Osteoblast (primary cell): ENCODE measurements around the gene DBET. TPM values are rescaled to one million over a fixed set of nuclear protein-coding genes. Genes with fewer than 3 reads are reported as not detected.
"Not testable (repeated sequence)": the region's sequence is repeated elsewhere in the genome, so short reads cannot be mapped to it uniquely, and the experiment has no call there.

ENCODE experiments used
- DNase-seq: peaks from one replicate; pipeline ENCODE4 v3.0.0; 2011; ENCODE audit warnings: low spot score, mixed read lengths; ENCODE audit not compliant: insufficient read length; ENCODE audit errors: missing footprints
- H2AFZ ChIP-seq: 2 replicates; pipeline ENCODE4 v1.6.0; 2011; ENCODE audit warnings: mild to moderate bottlenecking, low read length
- H3K27ac ChIP-seq: 2 replicates; pipeline ENCODE4 v1.5.1; 2011; ENCODE audit warnings: mild to moderate bottlenecking, low read depth, low read length, moderate library complexity
- H3K27me3 ChIP-seq: 2 replicates; pipeline ENCODE4 v1.6.0; 2012; ENCODE audit warnings: mild to moderate bottlenecking, control low read depth, inconsistent platforms, low read length, moderate library complexity; ENCODE audit not compliant: insufficient read depth
- H3K36me3 ChIP-seq: 2 replicates; pipeline ENCODE4 v1.5.1; 2011; ENCODE audit warnings: mild to moderate bottlenecking, low read length, control low read depth, moderate library complexity; ENCODE audit not compliant: insufficient read depth
- H3K4me1 ChIP-seq: 2 replicates; pipeline ENCODE4 v1.5.1; 2011; ENCODE audit warnings: mild to moderate bottlenecking, low read length, control low read depth, moderate library complexity; ENCODE audit not compliant: insufficient read depth
- H3K4me2 ChIP-seq: 2 replicates; pipeline ENCODE4 v1.6.0; 2011; ENCODE audit warnings: mild to moderate bottlenecking, low read length; ENCODE audit not compliant: insufficient read depth
- H3K4me3 ChIP-seq: fragments of 200-600 bp; sonication (generic); 3 replicates; pipeline ENCODE4 v1.5.1; 2012; ENCODE audit warnings: mild to moderate bottlenecking, low read length, inconsistent platforms; ENCODE audit not compliant: insufficient read depth
- H3K79me2 ChIP-seq: 2 replicates; pipeline ENCODE4 v1.6.0; 2012; ENCODE audit warnings: mild to moderate bottlenecking, low read length, control low read depth, inconsistent platforms; ENCODE audit not compliant: insufficient read depth
- H3K9me3 ChIP-seq: 2 replicates; pipeline ENCODE4 v1.5.1; 2011; ENCODE audit warnings: low read depth, low read length, control low read depth
- H4K20me1 ChIP-seq: 2 replicates; pipeline ENCODE4 v1.6.0; 2012; ENCODE audit warnings: mild to moderate bottlenecking, low read length, control low read depth; ENCODE audit not compliant: insufficient read depth
- CTCF ChIP-seq: IDR thresholded peaks from 2 replicates; pipeline ENCODE4 v1.5.1; 2011; ENCODE audit warnings: mild to moderate bottlenecking, low read depth, low read length, moderate library complexity; ENCODE audit errors: extremely low read depth
- total RNA-seq: library from RNA; depleted of rRNA; stranded (reverse); fragments of >200 nt; gene quantifications from 2 replicates; pipeline ENCODE4 v1.2.3, GENCODE V29; 2012

Gene DBET
- total RNA-seq, 1 donor, result not detected

GRCh38 chr4:190020790-190021717, 43.2 kb upstream of the DBET start:
- H3K4me3 ChIP-seq, result no peak overlapping the region
- H3K79me2 ChIP-seq, result no peaks in the 10 kb centered on the region
- H3K4me1 ChIP-seq, result no peaks in the 10 kb centered on the region
- peak; percentile 88 for DNase-seq
- no peak overlapping the region for H3K27ac ChIP-seq
- no peak overlapping the region for H2AFZ ChIP-seq
- H3K36me3 ChIP-seq, result no peaks in the 10 kb centered on the region
- no peak for TF ChIP-seq CTCF
- H3K27me3 ChIP-seq, result peaks cover 53% of the 10 kb centered on the region
- no peaks in the 10 kb centered on the region for H4K20me1 ChIP-seq
- no peak overlapping the region for H3K4me2 ChIP-seq
- H3K9me3 ChIP-seq, result no peaks in the 10 kb centered on the region

- H3K36me3 ChIP-seq, H3K9me3 ChIP-seq, H3K79me2 ChIP-seq, H3K4me1 ChIP-seq, H3K4me3 ChIP-seq, H2AFZ ChIP-seq, DNase-seq, H3K4me2 ChIP-seq, H3K27ac ChIP-seq, H4K20me1 ChIP-seq: not testable (repeated sequence)
- H3K27me3 ChIP-seq, result peaks cover 44% of the 10 kb centered on the region
Observed at GRCh38 chr4:190021973-190022372, 42.3 kb upstream of the DBET start.

GRCh38 chr4:190022614-190023281, 41.6 kb upstream of the DBET start:
- H3K4me1 ChIP-seq, H3K79me2 ChIP-seq, H2AFZ ChIP-seq, H4K20me1 ChIP-seq, H3K4me3 ChIP-seq, H3K27ac ChIP-seq, H3K4me2 ChIP-seq, H3K9me3 ChIP-seq, H3K36me3 ChIP-seq: not testable (repeated sequence)
- peak; percentile 38 for DNase-seq
- H3K27me3 ChIP-seq, result peaks cover 37% of the 10 kb centered on the region

GRCh38 chr4:190027156-190027555, 37.1 kb upstream of the DBET start, which contains the start of gene FRG2:
FRG2 (minus strand) TSS chr4:190027256; CDS start chr4:190027204, 52 bp downstream.
- H3K27ac ChIP-seq, H3K9me3 ChIP-seq, H4K20me1 ChIP-seq, H3K4me2 ChIP-seq, H3K4me1 ChIP-seq, H3K36me3 ChIP-seq, DNase-seq, H2AFZ ChIP-seq, H3K27me3 ChIP-seq, H3K4me3 ChIP-seq, H3K79me2 ChIP-seq: not testable (repeated sequence)

- H3K27me3 ChIP-seq, H3K27ac ChIP-seq, H3K4me2 ChIP-seq, H4K20me1 ChIP-seq, H3K9me3 ChIP-seq, H3K79me2 ChIP-seq, H3K4me3 ChIP-seq, H2AFZ ChIP-seq, H3K4me1 ChIP-seq, H3K36me3 ChIP-seq, DNase-seq: not testable (repeated sequence)
Observed at GRCh38 chr4:190031264-190031663, 33.0 kb upstream of the DBET start.

- H3K36me3 ChIP-seq, DNase-seq, H2AFZ ChIP-seq, H3K4me1 ChIP-seq, H3K4me2 ChIP-seq, H3K9me3 ChIP-seq, H3K79me2 ChIP-seq, H3K27me3 ChIP-seq, H4K20me1 ChIP-seq, H3K27ac ChIP-seq, H3K4me3 ChIP-seq: not testable (repeated sequence)
Observed at GRCh38 chr4:190037704-190038388, 26.5 kb upstream of the DBET start.

GRCh38 chr4:190040873-190041272, 23.4 kb upstream of the DBET start:
- not testable (repeated sequence) for H4K20me1 ChIP-seq, H3K27me3 ChIP-seq, H3K9me3 ChIP-seq, H3K79me2 ChIP-seq, H3K4me2 ChIP-seq, H3K27ac ChIP-seq, H3K4me1 ChIP-seq, DNase-seq, H2AFZ ChIP-seq, H3K36me3 ChIP-seq, H3K4me3 ChIP-seq
